Measurements from ENCODE around the gene LSM7.

The LSM7 gene

GRCh38 chr19:2336528-2337328 lies 8.3 kb upstream of the LSM7 start:
- no peak for DNase-seq

- no peak for DNase-seq
Measured at GRCh38 chr19:2335848-2336247, 7.5 kb upstream of the LSM7 start.

GRCh38 chr19:2334986-2335846 lies 6.8 kb upstream of the LSM7 start:
- DNase-seq = no peak

GRCh38 chr19:2334426-2334825 lies 6.0 kb upstream of the LSM7 start:
- no peak for DNase-seq

- no peak for DNase-seq
Measured at GRCh38 chr19:2333807-2334211, 5.4 kb upstream of the LSM7 start.

- no peak for DNase-seq
Measured at GRCh38 chr19:2333027-2333806, 4.8 kb upstream of the LSM7 start.

GRCh38 chr19:2332341-2333026 lies 4.1 kb upstream of the LSM7 start:
- no peak for DNase-seq

- no peak for DNase-seq
Measured at GRCh38 chr19:2331601-2332246, 3.3 kb upstream of the LSM7 start.

- no peak for DNase-seq
Measured at GRCh38 chr19:2330632-2331284, 2.4 kb upstream of the LSM7 start.

- DNase-seq = no peak
Measured at GRCh38 chr19:2330255-2330631, 1.9 kb upstream of the LSM7 start.

GRCh38 chr19:2329501-2329916 lies 1.1 kb upstream of the LSM7 start:
- DNase-seq = no peak

- no peak for DNase-seq
Measured at GRCh38 chr19:2329149-2329478, 728 bp upstream of the LSM7 start.

GRCh38 chr19:2327773-2328400 lies 499 bp downstream of the LSM7 start:
- DNase-seq = no peak

GRCh38 chr19:2326699-2327360 lies 1.6 kb downstream of the LSM7 start:
- no peak for DNase-seq

GRCh38 chr19:2325281-2326046 lies 2.9 kb downstream of the LSM7 start:
- no peak for DNase-seq

- DNase-seq = no peak
Measured at GRCh38 chr19:2324220-2324948, 4.0 kb downstream of the LSM7 start.

GRCh38 chr19:2323707-2324106 lies 4.7 kb downstream of the LSM7 start:
- DNase-seq = no peak

GRCh38 chr19:2321565-2322283 lies 6.7 kb downstream of the LSM7 start:
- no peak for DNase-seq

- DNase-seq = no peak
Measured at GRCh38 chr19:2320939-2321338, 7.4 kb downstream of the LSM7 start.
